Measurements from ENCODE around the gene PHKB.

PHKB gene

GRCh38 chr16:47699106-47699505, 238.0 kb downstream of the PHKB start:
- DNase-seq: no peak

DNA sequence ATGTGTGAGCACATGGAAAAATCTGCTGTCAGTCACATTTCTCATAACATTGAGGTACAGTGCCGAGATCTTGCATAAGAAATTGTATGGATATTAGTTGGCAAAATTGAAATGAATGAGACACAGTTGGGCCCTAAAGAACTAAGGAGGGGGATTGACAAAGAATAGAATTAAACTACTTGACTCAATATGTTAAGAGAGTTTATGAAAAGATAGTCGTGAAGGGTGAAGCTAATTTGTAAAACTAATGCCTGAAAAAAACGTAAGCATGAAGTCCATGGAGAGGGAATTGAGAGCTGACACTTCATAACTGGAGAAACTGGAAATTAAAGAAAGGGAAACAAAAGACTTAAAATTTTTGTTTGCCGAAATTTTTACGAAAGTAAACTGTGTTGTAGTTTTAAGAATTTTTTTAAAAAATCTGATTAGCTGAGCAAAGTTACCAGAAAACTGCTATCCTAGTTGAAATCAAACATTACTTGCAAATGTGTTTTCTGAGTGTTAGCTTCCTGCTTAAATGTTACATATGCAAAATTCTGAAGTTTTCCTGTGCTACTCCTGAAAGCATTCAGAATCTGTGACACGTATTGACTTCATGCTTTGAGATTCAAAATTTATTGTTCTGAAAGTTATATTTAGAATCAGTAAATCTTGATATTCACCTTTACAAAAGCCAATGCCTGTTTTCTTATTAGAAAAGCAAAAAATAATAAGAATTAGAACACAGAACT, 239.9 kb downstream of the PHKB start:
- DNase-seq: no peak

GRCh38 chr16:47705266-47705665, 244.1 kb downstream of the PHKB start:
- no peak for DNase-seq

DNA sequence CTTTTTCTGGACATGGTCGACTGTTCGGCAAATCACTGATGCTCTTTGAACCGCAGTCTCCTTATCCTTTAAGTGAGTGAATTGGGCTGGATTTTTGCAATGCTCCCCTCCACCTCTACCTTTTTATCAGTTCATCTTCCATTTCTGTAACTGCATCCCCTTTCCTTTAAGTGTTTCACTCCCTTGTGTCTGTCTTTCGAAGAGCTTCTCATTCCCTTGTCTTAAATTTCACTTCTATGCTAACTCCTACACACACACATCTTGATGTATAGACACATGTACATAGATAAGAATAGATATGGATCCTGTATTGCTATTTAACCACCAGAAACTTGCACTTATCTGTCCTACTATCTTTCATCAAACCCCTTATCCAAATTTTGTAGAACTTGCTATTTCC, 250.7 kb downstream of the PHKB start:
- DNase-seq: no peak

GRCh38 chr16:47712276-47713224, 251.4 kb downstream of the PHKB start:
- no peak for DNase-seq

DNA sequence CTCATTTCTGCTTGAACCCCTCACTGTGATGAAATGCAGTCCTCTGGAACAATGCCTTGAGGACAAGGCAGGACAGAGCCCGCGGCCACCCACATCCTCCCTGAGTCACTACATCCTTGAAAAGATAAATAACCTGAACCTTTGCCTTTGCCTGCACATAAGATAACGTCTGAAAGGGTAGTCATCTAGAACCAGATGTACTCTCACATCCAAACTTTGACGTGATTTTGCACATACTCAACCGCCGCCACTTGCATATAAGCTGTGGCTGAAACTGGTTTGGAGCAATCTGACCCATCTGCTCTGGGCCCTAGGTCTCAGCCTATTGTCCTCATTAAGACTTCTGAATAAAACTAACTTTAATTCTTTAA, 252.1 kb downstream of the PHKB start:
- DNase-seq: no peak

DNA sequence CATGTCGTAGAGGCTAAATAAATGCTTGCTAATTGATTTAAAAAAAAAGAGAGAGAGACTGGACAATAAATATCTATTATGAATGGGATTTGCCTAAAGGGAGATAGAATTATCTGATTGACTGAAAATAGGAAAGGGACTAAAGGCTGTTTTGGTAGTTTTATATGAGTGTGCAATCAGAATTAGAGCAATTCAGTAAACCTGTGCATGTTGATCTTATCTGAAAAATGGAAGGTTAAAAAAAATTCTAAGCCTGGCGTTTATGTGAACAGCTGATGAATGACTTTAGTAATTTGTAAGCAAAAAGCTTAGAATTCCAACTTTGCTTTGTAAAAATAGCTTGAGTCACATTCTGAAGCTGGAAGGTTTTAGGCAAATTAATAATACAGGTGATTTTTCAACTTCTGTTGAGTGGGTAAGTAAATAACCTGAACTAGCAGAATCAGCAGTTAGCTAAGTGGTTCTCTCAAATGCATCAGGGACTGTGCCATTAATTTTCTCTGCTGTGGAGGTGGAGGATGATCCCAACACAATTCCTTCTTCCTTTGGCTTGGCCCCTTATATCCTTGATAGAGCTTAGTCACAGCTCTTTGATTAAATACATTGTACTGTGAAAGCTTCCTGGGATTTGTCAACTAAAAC, 254.4 kb downstream of the PHKB start:
- DNase-seq: no peak

GRCh38 chr16:47716571-47716970, 255.4 kb downstream of the PHKB start:
- DNase-seq: no peak

DNA sequence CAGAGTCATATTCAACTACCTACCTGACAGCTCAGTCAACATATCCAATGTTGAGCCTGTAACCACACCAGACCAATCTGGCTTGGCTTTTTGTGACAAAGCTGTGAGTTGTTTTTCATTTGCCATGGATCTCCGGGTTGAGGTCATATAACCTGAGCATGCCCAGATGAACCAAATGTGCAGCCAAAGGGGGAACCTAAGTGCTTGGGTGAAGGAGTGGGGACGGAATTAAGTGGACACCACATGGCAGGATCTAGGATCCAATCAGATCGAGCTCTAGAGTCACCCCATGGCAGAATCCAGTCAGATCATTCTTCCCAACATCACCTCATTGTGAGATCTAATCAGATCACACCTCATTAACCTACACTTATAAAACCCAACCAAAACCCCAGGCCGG, 258.6 kb downstream of the PHKB start:
- no peak for DNase-seq

GRCh38 chr16:47721006-47721637, 260.0 kb downstream of the PHKB start:
- DNase-seq: no peak

DNA sequence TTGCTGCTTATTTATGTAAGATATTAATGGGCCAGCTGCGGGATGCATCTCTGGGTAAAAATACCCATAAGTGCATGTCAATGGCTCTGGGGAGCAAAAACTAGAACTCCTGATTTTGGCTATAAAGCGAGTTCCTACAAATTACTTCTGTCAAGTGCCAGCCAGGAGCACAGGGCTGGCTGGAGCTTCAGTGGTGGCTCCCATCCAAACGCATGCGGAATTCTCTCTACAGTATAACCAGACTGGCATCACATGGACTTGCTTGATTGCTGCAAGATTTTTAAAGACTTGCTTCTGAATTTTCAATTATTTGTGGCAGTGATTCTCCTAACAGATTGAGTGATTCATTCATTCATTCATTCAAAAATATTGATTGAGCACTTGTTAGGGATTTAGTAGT, 260.9 kb downstream of the PHKB start:
- no peak for DNase-seq

DNA sequence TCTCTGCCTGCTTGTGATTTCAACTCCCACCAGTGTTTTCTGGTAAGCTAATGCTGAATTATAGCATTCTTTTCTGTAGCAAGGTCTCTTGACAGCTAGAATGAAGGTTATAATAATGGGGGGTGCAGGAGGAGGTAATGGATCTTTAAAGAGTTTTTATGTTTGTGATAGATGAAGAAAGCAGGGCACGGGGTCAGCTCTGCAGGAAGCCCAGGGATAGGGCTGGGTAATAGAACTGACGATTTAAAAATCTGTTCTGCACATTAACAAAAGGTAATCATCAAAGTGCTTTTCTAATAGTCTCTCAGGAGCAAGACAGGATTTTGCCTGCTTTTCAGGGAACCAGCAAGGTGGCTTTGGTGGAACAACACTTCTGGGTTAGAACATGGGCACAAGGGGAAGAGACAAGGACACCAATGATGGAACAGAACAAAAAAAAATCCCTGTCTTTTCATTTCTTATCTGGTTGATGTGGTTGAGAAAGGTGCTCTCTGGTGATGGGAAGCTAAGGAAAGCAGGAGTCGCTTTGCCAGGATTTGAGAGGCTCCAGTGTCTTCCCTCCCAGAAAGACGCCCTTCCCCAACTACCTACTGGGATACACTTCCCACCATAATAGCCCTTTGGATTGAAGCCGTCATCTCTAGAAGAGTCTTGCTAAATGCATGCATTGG, 263.1 kb downstream of the PHKB start:
- no peak for DNase-seq

- no peak for DNase-seq
These were observed 264.1 kb downstream of the PHKB start for GRCh38 chr16:47725188-47725695.

GRCh38 chr16:47726031-47726675, 265.0 kb downstream of the PHKB start:
- DNase-seq: no peak

DNA sequence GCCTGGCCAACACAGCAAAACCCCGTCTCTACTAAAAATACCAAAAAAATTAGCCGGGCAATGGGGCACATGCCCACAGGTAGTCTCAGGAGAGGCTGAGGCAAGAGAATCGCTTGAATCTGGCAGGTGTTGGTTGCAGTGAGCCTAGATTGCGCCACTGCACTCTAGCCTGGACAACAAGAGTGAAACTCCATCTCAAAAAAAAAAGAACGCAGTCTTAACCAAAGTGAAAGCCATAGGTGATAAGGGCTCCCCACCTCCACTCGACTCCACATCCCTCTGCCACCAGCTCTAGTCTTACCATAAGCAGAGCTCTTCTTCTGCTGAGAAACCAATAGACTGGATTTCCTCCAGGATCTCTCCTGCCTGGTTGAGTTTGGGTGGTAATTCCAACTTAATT, 266.0 kb downstream of the PHKB start:
- no peak for DNase-seq

DNA sequence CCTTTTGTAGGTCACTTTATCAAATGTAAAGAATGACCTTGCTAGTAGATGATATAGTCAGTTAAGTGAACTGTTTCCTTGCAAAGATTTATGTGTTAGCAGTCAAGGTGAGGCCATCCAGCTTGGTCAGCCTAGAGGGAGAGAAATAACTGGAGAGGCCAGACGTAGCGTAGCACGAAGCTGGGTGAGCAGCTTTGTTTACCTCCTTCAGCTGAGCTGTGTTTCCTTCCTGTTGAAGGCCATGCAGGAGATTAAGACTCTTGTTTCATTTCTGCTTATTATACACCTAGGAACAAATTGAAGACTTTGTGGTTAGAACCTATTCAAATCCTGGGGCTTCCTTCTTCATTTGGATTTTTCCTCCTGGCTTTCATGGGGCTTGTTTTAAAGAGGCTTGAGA, 267.1 kb downstream of the PHKB start:
- no peak for DNase-seq

DNA sequence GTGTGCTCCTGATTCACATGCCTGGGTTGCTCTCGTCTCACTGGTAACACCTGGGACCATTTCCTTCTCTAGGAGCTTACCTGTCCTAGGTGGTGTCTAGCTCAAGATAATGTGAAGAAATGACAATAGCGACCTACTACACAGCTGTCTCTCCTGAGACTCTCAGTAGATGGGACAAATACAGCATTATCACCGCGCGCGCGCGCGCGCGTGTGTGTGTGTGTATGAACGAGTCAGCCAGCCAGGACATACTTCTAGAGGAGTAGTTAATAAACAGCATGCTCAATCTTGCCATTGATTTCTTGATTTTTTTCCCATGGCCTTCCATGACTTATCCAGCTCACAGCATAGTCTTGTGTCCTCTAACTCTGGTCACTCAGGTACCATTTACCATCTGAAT, 268.6 kb downstream of the PHKB start:
- DNase-seq: no peak

DNA sequence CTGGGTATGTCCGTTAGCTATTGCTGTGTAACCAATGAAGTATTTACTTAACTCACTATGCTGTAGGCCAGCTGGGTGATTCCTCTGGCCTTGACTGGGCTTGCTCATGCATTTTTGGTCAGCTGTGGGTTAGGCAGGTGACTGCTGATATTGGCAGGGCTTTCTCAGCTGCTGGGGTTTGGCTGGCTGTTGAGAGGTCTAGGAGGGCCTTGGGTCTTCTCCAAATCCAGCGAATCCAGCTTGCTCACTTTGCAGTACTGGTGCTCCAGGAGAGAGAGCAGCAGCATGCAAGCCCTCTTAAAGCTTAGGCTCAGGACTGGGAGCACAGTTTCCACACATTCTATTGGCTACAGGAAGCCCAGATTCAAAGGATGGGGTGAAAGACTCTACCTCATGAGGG, 270.1 kb downstream of the PHKB start:
- no peak for DNase-seq

GRCh38 chr16:47732122-47732521, 271.0 kb downstream of the PHKB start:
- no peak for DNase-seq

GRCh38 chr16:47732523-47733111, 271.5 kb downstream of the PHKB start:
- DNase-seq: no peak

DNA sequence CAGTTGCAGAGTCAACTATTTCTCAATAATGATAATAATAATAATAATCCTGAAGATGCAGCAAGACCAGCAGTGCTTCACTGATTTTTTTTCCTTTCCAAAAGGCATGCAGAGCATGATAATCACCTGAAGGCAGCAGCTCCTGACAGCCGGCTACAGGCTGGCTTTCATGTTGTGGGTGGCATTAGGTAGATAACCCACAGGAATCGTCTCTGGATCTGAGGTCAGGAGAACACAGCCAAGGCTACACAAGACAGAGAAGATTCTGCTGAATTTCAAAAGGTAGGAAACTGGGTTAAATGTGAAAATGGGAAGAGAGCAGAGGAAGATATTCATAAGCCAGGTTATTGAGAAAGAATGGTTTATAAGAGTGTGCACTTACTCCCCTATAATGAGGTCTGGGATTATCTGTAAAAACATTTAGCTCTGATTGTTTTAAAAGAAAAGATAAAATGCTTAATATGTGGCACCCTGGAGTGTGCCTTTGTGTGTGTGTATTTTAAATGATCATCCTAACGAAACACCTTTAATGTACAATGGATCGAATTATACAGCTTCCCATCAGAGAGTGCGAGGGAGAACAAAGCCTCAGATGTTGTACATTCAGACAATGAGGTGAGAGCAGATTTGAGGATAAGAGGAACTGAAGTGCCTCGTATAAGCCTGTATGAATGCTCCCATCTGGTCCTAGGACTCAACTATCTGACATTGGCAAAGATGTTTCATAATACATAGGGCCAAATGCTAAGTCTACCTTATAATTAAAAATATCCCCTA, 273.1 kb downstream of the PHKB start:
- no peak for DNase-seq

Data from RPMI8226 (cell line).